ENCODE results near the gene FHL1. TPM values are rescaled to one million over a fixed set of nuclear protein-coding genes. Genes with fewer than 3 reads are reported as not detected.

The FHL1 gene
- total RNA-seq, 1 experiment from 2014 or later = 51.8 TPM

- no peak overlapping the region for H3K4me2 ChIP-seq (ENCODE audit: low read length)
- no peak overlapping the region for H3K4me3 ChIP-seq (ENCODE audit: low read length)
- no peaks in the 10 kb centered on the region for H3F3A ChIP-seq (ENCODE audit: low read length, unreplicated experiment)
- ChIA-PET CTCF (no interaction called here), POLR2A (ENCODE audit: unreplicated experiment) (no interaction called here)
- H3K27me3 ChIP-seq (ENCODE audit: low read length) = no peaks in the 10 kb centered on the region
- no peaks in the 10 kb centered on the region for H4K20me1 ChIP-seq (ENCODE audit: low read length)
- H3K9ac ChIP-seq (ENCODE audit: low read length) = no peak overlapping the region
- intact Hi-C loops (cut with micrococcal nuclease) = no loop called here
- no peaks in the 10 kb centered on the region for H3K9me3 ChIP-seq (ENCODE audit: low read length)
- no TSS peak for BruUV-seq (replicated peaks)
- no peak for ATAC-seq
- H3K36me3 ChIP-seq (ENCODE audit: low read depth, low read length) = no peaks in the 10 kb centered on the region; the same call in 1 of the 2 replicates
- H3K27ac ChIP-seq (ENCODE audit: low read length) = no peak overlapping the region
- DNase-seq = no peak
- H3K4me1 ChIP-seq (ENCODE audit: insufficient read depth, low read length) = peaks cover 13% of the 10 kb centered on the region; the same call in 1 of the 2 replicates
- H2AFZ ChIP-seq (ENCODE audit: low read length) = no peak overlapping the region
- no peaks in the 10 kb centered on the region for H3K79me2 ChIP-seq (ENCODE audit: low read length)
- TF ChIP-seq EZH2 (IDR thresholded peaks at IDR 0.05; ENCODE audit: low read length, unreplicated experiment) (no peak), EZH2phosphoT487 (IDR thresholded peaks at IDR 0.05; ENCODE audit: borderline replicate concordance, low read length) (no peak), CTCF (conservative IDR thresholded peaks at IDR 0.05; ENCODE audit: low read depth, low read length) (no peak)
- H3K9me2 ChIP-seq (replicated peaks; ENCODE audit: low read length) = no peaks in the 10 kb centered on the region
Measured at GRCh38 chrX:136128743-136129142, 18.6 kb upstream of the FHL1 start.

GRCh38 chrX:136130931-136131833 is 16.2 kb upstream of the FHL1 start:
- no peaks in the 10 kb centered on the region for H3K27me3 ChIP-seq (ENCODE audit: low read length)
- ChIA-PET CTCF (interaction anchor here (0.6 to 1.8 kb wide), 4 partner anchors 29 to 284 kb away, joined by 3 to 9 read pairs (median 4); no protein-coding TSS in a partner anchor), POLR2A (ENCODE audit: unreplicated experiment) (no interaction called here)
- DNase-seq (peak; percentile 94), ATAC-seq (peak; percentile 92)
- H3K9me2 ChIP-seq (replicated peaks; ENCODE audit: low read length) = no peaks in the 10 kb centered on the region
- H3K4me2 ChIP-seq (ENCODE audit: low read length) = peak overlapping the region; percentile 33; the same call in 1 of the 2 replicates
- H3K27ac ChIP-seq (ENCODE audit: low read length) = peak overlapping the region; percentile 94
- TSS peak; percentile 91 for BruUV-seq (replicated peaks)
- TF ChIP-seq CTCF (conservative IDR thresholded peaks at IDR 0.05; ENCODE audit: low read depth, low read length) (no peak), EZH2phosphoT487 (IDR thresholded peaks at IDR 0.05; ENCODE audit: borderline replicate concordance, low read length) (no peak), EZH2 (IDR thresholded peaks at IDR 0.05; ENCODE audit: low read length, unreplicated experiment) (no peak)
- peak overlapping the region; percentile 54 for H3K9ac ChIP-seq (ENCODE audit: low read length)
- no peaks in the 10 kb centered on the region for H3K79me2 ChIP-seq (ENCODE audit: low read length)
- peaks cover 13% of the 10 kb centered on the region; the same call in 1 of the 2 replicates for H3K4me1 ChIP-seq (ENCODE audit: insufficient read depth, low read length)
- H2AFZ ChIP-seq (ENCODE audit: low read length) = no peak overlapping the region
- no peaks in the 10 kb centered on the region for H3F3A ChIP-seq (ENCODE audit: low read length, unreplicated experiment)
- no peaks in the 10 kb centered on the region; the same call in 1 of the 2 replicates for H3K36me3 ChIP-seq (ENCODE audit: low read depth, low read length)
- no peak overlapping the region for H3K4me3 ChIP-seq (ENCODE audit: low read length)
- H4K20me1 ChIP-seq (ENCODE audit: low read length) = no peaks in the 10 kb centered on the region
- no peaks in the 10 kb centered on the region for H3K9me3 ChIP-seq (ENCODE audit: low read length)
- intact Hi-C loops (cut with micrococcal nuclease) = loop anchor here (1.0 kb wide), 1 partner anchor 84 kb away; no protein-coding TSS in a partner anchor

- H3K4me3 ChIP-seq (ENCODE audit: low read length) = no peak overlapping the region
- no peak overlapping the region for H2AFZ ChIP-seq (ENCODE audit: low read length)
- no peaks in the 10 kb centered on the region for H3F3A ChIP-seq (ENCODE audit: low read length, unreplicated experiment)
- intact Hi-C loops (cut with micrococcal nuclease) = no loop called here
- no peak overlapping the region for H3K9ac ChIP-seq (ENCODE audit: low read length)
- no peak for DNase-seq
- H3K9me2 ChIP-seq (replicated peaks; ENCODE audit: low read length) = no peaks in the 10 kb centered on the region
- no peak overlapping the region for H3K4me2 ChIP-seq (ENCODE audit: low read length)
- H4K20me1 ChIP-seq (ENCODE audit: low read length) = no peaks in the 10 kb centered on the region
- no peak for ATAC-seq
- no peaks in the 10 kb centered on the region for H3K36me3 ChIP-seq (ENCODE audit: low read depth, low read length)
- TF ChIP-seq EZH2 (IDR thresholded peaks at IDR 0.05; ENCODE audit: low read length, unreplicated experiment) = no peak
- no peak for TF ChIP-seq EZH2phosphoT487 (IDR thresholded peaks at IDR 0.05; ENCODE audit: borderline replicate concordance, low read length)
- no peak for TF ChIP-seq CTCF (conservative IDR thresholded peaks at IDR 0.05; ENCODE audit: low read depth, low read length)
- ChIA-PET POLR2A (ENCODE audit: unreplicated experiment) (no interaction called here), CTCF (no interaction called here)
- no TSS peak for BruUV-seq (replicated peaks)
- H3K9me3 ChIP-seq (ENCODE audit: low read length) = no peaks in the 10 kb centered on the region
- H3K27me3 ChIP-seq (ENCODE audit: low read length) = no peaks in the 10 kb centered on the region
- no peaks in the 10 kb centered on the region for H3K79me2 ChIP-seq (ENCODE audit: low read length)
- no peak overlapping the region for H3K27ac ChIP-seq (ENCODE audit: low read length)
- H3K4me1 ChIP-seq (ENCODE audit: insufficient read depth, low read length) = no peaks in the 10 kb centered on the region
Measured at GRCh38 chrX:136138939-136139338, 8.4 kb upstream of the FHL1 start.

Measured in PC-3 (cell line).